ENCODE data around the gene ILKAP. TPM values are rescaled to one million over a fixed set of nuclear protein-coding genes. Genes with fewer than 3 reads are reported as not detected.

The ILKAP gene
- total and polyA plus RNA-seq, 2 experiments from 2014 or later, result 25.7 to 81.9 TPM

GRCh38 chr2:238241970-238242369, 38.5 kb upstream of the ILKAP start:
- DNase-seq (ENCODE audit: low read depth in 1 of 2, low spot score in 1 of 2), result no peak
- Histone ChIP-seq H3K27me3 (peaks cover 37% of the 10 kb centered on the region), H3K36me3 (no peaks in the 10 kb centered on the region), H3K9me3 (ENCODE audit: low read depth) (no peaks in the 10 kb centered on the region), H3K4me3 (no peak overlapping the region), H3K4me1 (ENCODE audit: low read depth) (no peaks in the 10 kb centered on the region), H3K27ac (no peak overlapping the region)
- TF ChIP-seq, protein P1, sequence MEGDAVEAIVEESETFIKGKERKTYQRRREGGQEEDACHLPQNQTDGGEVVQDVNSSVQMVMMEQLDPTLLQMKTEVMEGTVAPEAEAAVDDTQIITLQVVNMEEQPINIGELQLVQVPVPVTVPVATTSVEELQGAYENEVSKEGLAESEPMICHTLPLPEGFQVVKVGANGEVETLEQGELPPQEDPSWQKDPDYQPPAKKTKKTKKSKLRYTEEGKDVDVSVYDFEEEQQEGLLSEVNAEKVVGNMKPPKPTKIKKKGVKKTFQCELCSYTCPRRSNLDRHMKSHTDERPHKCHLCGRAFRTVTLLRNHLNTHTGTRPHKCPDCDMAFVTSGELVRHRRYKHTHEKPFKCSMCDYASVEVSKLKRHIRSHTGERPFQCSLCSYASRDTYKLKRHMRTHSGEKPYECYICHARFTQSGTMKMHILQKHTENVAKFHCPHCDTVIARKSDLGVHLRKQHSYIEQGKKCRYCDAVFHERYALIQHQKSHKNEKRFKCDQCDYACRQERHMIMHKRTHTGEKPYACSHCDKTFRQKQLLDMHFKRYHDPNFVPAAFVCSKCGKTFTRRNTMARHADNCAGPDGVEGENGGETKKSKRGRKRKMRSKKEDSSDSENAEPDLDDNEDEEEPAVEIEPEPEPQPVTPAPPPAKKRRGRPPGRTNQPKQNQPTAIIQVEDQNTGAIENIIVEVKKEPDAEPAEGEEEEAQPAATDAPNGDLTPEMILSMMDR (IDR thresholded peaks at IDR 0.05; ENCODE audit: low read depth, low read length), result no peak

DNA sequence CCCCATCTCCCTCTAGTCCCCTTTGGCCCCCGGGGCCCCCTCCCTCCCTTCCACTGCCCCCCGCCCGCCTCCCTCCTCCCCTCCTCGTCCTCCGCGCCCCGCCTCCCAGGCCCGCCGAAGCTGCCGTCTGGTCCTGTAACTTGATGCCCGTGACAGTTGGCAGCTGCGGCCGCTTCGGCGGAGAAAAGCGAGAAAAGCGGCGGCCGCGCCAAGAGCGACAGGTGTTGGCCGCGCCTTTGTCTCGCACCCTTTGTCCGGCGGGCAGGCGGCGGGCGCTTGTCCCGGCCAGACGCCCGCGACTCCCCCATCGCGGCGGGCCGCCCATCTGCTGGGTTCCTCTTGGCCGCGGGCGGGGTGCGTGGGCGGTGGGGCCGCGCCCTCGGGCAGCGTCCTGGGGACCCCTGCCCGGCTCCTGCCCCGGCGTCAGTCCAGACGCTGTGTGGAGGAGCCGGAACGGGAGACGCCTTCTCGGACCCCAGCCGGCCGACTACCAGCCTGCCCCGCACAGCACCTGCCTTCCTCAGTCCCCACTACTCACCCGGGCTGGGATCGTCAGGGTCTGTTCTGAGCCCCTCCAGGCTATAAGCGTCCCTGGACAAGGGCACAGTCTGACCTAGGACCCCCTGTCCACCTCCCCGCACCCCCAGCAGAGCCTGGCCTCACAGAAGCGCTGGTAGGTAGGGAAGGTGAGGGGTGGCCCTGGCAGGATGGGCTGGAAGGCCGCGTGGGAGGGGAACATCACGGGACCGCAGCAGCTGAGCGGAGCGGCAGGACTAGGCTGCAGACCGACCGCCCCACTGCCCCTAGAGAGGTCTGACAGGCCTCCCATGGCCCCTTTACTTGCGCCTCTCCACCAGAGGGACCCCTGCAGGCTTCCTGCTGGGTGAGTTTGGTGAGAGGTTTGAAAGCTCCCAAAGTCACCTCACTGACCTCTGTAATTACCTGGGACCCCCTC, 37.5 kb upstream of the ILKAP start:
- Histone ChIP-seq H3K4me3 (peak overlapping the region; percentile 28), H3K4me1 (ENCODE audit: low read depth) (no peaks in the 10 kb centered on the region), H3K27ac (no peak overlapping the region), H3K36me3 (no peaks in the 10 kb centered on the region), H3K27me3 (peaks cover 46% of the 10 kb centered on the region), H3K9me3 (ENCODE audit: low read depth) (no peaks in the 10 kb centered on the region)
- DNase-seq (ENCODE audit: low read depth in 1 of 2, low spot score in 1 of 2), result peak; percentile 30 to 86
- TF ChIP-seq, protein P1 (IDR thresholded peaks at IDR 0.05; ENCODE audit: low read depth, low read length), result no peak

DNA sequence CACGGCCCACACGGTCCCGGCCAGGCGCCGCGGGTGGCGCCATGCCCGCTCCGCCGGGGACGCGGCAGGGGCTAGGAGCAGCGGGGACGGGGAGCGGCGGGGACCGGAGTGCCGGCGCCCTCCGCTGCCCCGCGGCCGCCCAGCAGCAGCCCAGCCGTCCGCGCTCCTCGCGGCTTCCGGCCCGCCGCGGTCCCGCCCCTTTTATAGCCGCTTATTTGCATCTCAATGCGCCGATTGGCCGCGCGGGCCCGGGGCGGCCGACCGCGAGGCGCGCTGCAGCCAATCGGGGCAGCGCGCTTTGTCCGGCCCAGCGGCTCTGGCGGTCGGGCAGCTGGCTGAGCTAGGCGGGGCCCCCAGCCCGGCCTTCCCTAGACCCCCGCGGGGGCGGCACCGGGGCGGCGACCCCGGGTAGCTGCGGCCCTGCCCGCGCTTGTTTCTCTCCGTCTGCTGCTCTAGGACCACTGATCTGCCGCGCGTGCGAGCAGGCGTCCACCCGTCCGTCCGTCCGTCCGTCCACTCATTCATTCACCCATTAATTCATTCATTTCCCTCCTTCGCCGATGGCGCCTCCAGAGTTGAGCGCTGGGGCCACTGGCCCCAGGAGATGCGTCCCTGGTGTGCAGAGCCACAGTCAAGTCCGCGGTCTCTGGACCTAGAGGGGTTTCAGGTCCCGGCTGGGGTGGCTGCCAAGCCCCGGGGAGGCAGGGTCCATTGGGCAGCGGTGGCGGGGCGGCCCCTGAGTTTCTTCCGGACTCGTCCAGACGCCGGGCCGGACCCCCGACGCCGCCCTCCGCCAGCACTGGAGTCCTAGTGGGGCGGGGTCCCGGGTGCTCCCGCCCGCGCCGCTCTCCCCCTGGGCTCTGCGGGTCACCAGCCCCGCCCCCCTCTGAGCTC, 36.6 kb upstream of the ILKAP start, which contains the start of gene HES6:
TSS of gene HES6 (minus strand) at position 176 of the 894 bp plus-strand sequence. CDS start at position 43, 133 bp downstream.
- Histone ChIP-seq H3K4me1 (ENCODE audit: low read depth) (no peaks in the 10 kb centered on the region), H3K36me3 (no peaks in the 10 kb centered on the region), H3K27ac (no peak within 1 kb of the TSS), H3K27me3 (peaks cover 56% of the 10 kb centered on the region), H3K4me3 (peak within 1 kb of the TSS; percentile 97), H3K9me3 (ENCODE audit: low read depth) (no peaks in the 10 kb centered on the region)
- peak; percentile 88 to 96 for DNase-seq (ENCODE audit: low read depth in 1 of 2, low spot score in 1 of 2)
- TF ChIP-seq, protein P1 (IDR thresholded peaks at IDR 0.05; ENCODE audit: low read depth, low read length), result no peak

DNA sequence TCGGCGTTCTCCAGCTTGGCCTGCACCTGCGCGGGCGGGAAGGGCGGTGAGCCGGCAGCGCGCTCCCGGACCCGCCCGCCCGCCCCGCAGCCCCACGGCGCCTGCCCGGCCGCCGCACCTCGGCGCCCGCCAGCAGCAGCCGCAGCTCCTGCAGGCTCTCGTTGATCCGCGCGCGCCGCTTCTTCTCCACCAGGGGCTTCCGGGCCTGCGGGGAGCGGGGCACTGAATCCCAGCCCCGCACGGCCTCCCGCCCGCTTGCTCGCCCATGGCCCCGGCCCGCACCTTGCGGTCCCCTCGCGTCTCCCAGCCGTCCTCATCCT, 36.0 kb upstream of the ILKAP start:
- no peaks in the 10 kb centered on the region for H3K36me3 ChIP-seq
- H3K9me3 ChIP-seq (ENCODE audit: low read depth), result no peaks in the 10 kb centered on the region
- H3K27ac ChIP-seq, result no peak overlapping the region
- H3K27me3 ChIP-seq, result peaks cover 57% of the 10 kb centered on the region
- no peaks in the 10 kb centered on the region for H3K4me1 ChIP-seq (ENCODE audit: low read depth)
- H3K4me3 ChIP-seq, result peak overlapping the region; percentile 97
- TF ChIP-seq, protein P1 (IDR thresholded peaks at IDR 0.05; ENCODE audit: low read depth, low read length), result no peak
- peak in 1 of 2 donors; percentile 56 for DNase-seq (ENCODE audit: low read depth in 1 of 2, low spot score in 1 of 2)

DNA sequence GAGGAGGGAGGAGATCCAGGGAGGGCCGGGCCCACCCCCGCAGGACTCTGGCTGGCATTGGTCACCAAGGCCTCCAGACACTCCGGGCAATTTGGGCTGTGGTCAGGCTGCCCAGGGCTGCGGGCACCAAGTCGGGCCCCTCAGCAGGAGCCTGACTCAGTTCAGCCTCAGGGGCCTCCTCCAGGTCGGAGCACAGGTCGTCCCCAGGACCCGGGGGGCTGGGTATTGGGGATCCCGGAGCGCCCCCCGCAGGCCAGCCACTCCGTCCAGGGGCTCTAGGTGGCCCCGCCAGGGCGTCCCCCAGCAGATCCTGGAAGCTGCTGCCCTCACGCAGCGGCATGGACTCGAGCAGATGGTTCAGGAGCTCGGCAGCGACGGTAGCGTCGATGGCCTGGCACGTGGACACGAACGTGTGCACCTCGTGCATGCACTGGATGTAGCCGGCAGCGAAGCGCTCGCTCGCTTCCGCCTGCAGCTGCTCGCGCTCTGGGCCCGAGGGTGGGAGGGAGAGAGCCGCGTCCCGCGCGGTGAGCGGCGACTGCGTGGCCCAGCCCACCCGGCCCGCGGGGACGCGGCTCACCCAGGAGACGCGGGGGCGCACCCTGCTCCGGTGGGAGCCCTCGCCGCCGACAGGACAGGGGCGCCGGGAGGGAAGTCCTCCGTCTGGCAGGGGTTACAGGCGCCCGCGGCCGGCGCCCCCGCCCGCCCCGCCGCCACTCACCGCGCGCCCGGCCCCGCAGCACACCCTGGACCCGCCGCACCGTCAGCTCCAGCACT, 35.5 kb upstream of the ILKAP start:
- no peaks in the 10 kb centered on the region for H3K36me3 ChIP-seq
- H3K4me3 ChIP-seq, result peak overlapping the region; percentile 97
- no peaks in the 10 kb centered on the region for H3K4me1 ChIP-seq (ENCODE audit: low read depth)
- peaks cover 57% of the 10 kb centered on the region for H3K27me3 ChIP-seq
- TF ChIP-seq, protein P1 (IDR thresholded peaks at IDR 0.05; ENCODE audit: low read depth, low read length), result no peak
- no peaks in the 10 kb centered on the region for H3K9me3 ChIP-seq (ENCODE audit: low read depth)
- DNase-seq (ENCODE audit: low read depth in 1 of 2, low spot score in 1 of 2), result no peak
- no peak overlapping the region for H3K27ac ChIP-seq
